Endothelial cell of umbilical vein (primary cell): ENCODE measurements around the gene LOXL1. TPM values are rescaled to one million over a fixed set of nuclear protein-coding genes. Genes with fewer than 3 reads are reported as not detected.

Source experiments
- BruUV-seq: library from RNA; stranded (reverse); fragments of 400-500 nt; replicated peaks from 2 replicates; lab custom pipeline; 2021; lab: Mats Ljungman, UMichigan
- CTCF ChIA-PET: fragments of 300-600, 350-600 bp; sonication (Branson Sonifier 250); formaldehyde crosslinking; loops from one replicate; lab custom pipeline; 2021; ENCODE audit warnings: antibody characterized with exemption, inconsistent platforms; lab: Charles Lee
- POLR2A ChIA-PET: fragments of 300-600, 350-600 bp; sonication (Branson Sonifier 250); formaldehyde crosslinking; loops from one replicate; lab custom pipeline; 2021; ENCODE audit warnings: antibody characterized with exemption, inconsistent platforms; lab: Charles Lee
- DNase-seq: peaks from one replicate; pipeline ENCODE4 v3.0.0-alpha.2; 2011; ENCODE audit warnings: low read depth, low spot score
- FAIRE-seq: peaks from 2 replicates; lab custom pipeline; 2011; peaks lifted over from hg19 to GRCh38; lab: Jason Lieb, UNC
- H2AFZ ChIP-seq: 2 replicates; pipeline ENCODE4 v1.6.0; 2012; ENCODE audit warnings: low read depth, low read length, control low read depth, inconsistent platforms
- H3K27ac ChIP-seq: 2 replicates; pipeline ENCODE4 v1.5.1; 2011; ENCODE audit warnings: low read depth, mild to moderate bottlenecking, control low read depth, low read length, moderate library complexity; ENCODE audit not compliant: insufficient read depth
- H3K27me3 ChIP-seq, 2 experiments: 2 replicates each; pipeline versions ENCODE4 v1.6.0 to v1.6.1; 2011; ENCODE audit warnings: low read length in 2 of 2, mixed read lengths in 1 of 2; ENCODE audit not compliant: control insufficient read depth in 2 of 2, insufficient read depth in 2 of 2
- H3K36me3 ChIP-seq, 2 experiments: 2 replicates in 1 of 2; 3 replicates in 1 of 2; pipeline ENCODE4 v1.5.1; 2011; ENCODE audit warnings: low read length in 2 of 2, mild to moderate bottlenecking in 1 of 2, moderate library complexity in 1 of 2; ENCODE audit not compliant: control insufficient read depth in 2 of 2, insufficient read depth in 2 of 2; ENCODE audit errors: extremely low read depth in 1 of 2
- H3K4me1 ChIP-seq: 3 replicates; pipeline ENCODE4 v1.5.1; 2011; ENCODE audit warnings: mild to moderate bottlenecking, low read length; ENCODE audit not compliant: control insufficient read depth, insufficient read depth; ENCODE audit errors: extremely low read depth
- H3K4me2 ChIP-seq: 2 replicates; pipeline ENCODE4 v1.6.1; 2011; ENCODE audit warnings: low read length, control low read depth, mixed read lengths; ENCODE audit not compliant: insufficient read depth
- H3K4me3 ChIP-seq, 3 experiments: fragments of 200-600 bp in 1 of 3; sonication (generic), shearing (Covaris generic) in 1 of 3; replicated peaks in 1 of 3; 2 replicates each; pipeline ENCODE4 v1.5.1; 2011 to 2016; ENCODE audit warnings: control low read depth in 3 of 3, low read length in 3 of 3, mild to moderate bottlenecking in 2 of 3, inconsistent platforms in 1 of 3, low read depth in 1 of 3, moderate library complexity in 1 of 3; ENCODE audit not compliant: insufficient read depth in 1 of 3
- H3K79me2 ChIP-seq: 2 replicates; pipeline ENCODE4 v1.6.0; 2012; ENCODE audit warnings: low read length, inconsistent platforms; ENCODE audit not compliant: control insufficient read depth, insufficient read depth
- H3K9ac ChIP-seq: replicated peaks from 2 replicates; pipeline ENCODE3; 2011; ENCODE audit warnings: low read length, control low read depth; ENCODE audit not compliant: insufficient read depth; ENCODE audit errors: extremely low read depth
- H3K9me1 ChIP-seq: replicated peaks from 3 replicates; pipeline ENCODE4 v1.6.0; 2011; ENCODE audit warnings: mild to moderate bottlenecking, low read length; ENCODE audit not compliant: control insufficient read depth, insufficient read depth; ENCODE audit errors: extremely low read depth
- H3K9me3 ChIP-seq: replicated peaks from 2 replicates; pipeline ENCODE4 v1.5.1; 2012; ENCODE audit warnings: low read length, inconsistent platforms; ENCODE audit not compliant: control insufficient read depth, insufficient read depth
- H4K20me1 ChIP-seq: replicated peaks from 2 replicates; pipeline ENCODE3; 2011; ENCODE audit warnings: mild to moderate bottlenecking, low read length; ENCODE audit not compliant: control insufficient read depth, insufficient read depth; ENCODE audit errors: extremely low read depth
- EZH2 ChIP-seq: IDR thresholded peaks from 2 replicates; pipeline ENCODE4 v1.6.1; 2012; ENCODE audit warnings: borderline replicate concordance, low read depth, mild to moderate bottlenecking, moderate library complexity, low read length, inconsistent platforms; ENCODE audit not compliant: severe bottlenecking
- FOS ChIP-seq: IDR thresholded peaks from 2 replicates; pipeline ENCODE4 v1.6.1; 2011; ENCODE audit warnings: mild to moderate bottlenecking, low read length, moderate library complexity, borderline replicate concordance; ENCODE audit not compliant: insufficient read depth
- GATA2 ChIP-seq: IDR thresholded peaks from 2 replicates; pipeline ENCODE4 v1.7.0; 2011; ENCODE audit warnings: low read depth, mild to moderate bottlenecking, moderate library complexity, mixed read lengths, low read length; ENCODE audit not compliant: insufficient read length, insufficient read depth
- JUN ChIP-seq: IDR thresholded peaks from 2 replicates; pipeline ENCODE4 v1.6.1; 2011; ENCODE audit warnings: borderline replicate concordance, low read depth; ENCODE audit not compliant: insufficient read length, insufficient read depth
- MYC ChIP-seq: IDR thresholded peaks from one replicate; pipeline ENCODE4 v1.6.1; 2011; ENCODE audit warnings: mild to moderate bottlenecking, low read depth, low read length
- POLR2A ChIP-seq: IDR thresholded peaks from 2 replicates; pipeline ENCODE4 v1.6.1; 2012; ENCODE audit warnings: low read depth, mild to moderate bottlenecking, control low read depth, low read length
- POLR2AphosphoS5 ChIP-seq: IDR thresholded peaks from 2 replicates; pipeline ENCODE4 v1.6.1; 2012; ENCODE audit warnings: low read depth, mild to moderate bottlenecking, control low read depth, low read length, moderate library complexity; ENCODE audit not compliant: insufficient read depth
- dilution Hi-C: fragments of 300-500 bp; cut with MboI; formaldehyde crosslinking; loops from one replicate; pipeline ENCODE4 v1.15.0; 2019; ENCODE audit warnings: low sequenced_read_pairs; ENCODE audit not compliant: extremely low pct_ligation_motif_present
- intact Hi-C: fragments of 100-400 bp; cut with micrococcal nuclease; formaldehyde crosslinking; loops from one replicate; pipeline ENCODE4 v1.10.0; 2022
- polyA plus RNA-seq, 4 experiments: library from polyadenylated mRNA; depleted of rRNA in 3 of 4; stranded (reverse) in 3 of 4; unstranded in 1 of 4; fragments of >200 nt; gene quantifications; 2 replicates each; pipeline versions ENCODE4 v1.2.1 to v1.2.3, GENCODE V29; 2011 to 2012; ENCODE audit warnings: missing spikeins in 1 of 4
- total RNA-seq: library from RNA; stranded (reverse); gene quantifications from 2 replicates; pipeline ENCODE4 v1.2.3, GENCODE V29; 2021
- TF ChIP-seq, protein P1 (sequence below): IDR thresholded peaks from 2 replicates; pipeline ENCODE4 v1.6.1; 2011; ENCODE audit not compliant: insufficient read depth, insufficient read length

The LOXL1 gene
- total and polyA plus RNA-seq, 2 donors (not counting 3 experiments of a cell fraction or from before 2014, with no cell fraction given), result 5.2 to 14.4 TPM

DNA sequence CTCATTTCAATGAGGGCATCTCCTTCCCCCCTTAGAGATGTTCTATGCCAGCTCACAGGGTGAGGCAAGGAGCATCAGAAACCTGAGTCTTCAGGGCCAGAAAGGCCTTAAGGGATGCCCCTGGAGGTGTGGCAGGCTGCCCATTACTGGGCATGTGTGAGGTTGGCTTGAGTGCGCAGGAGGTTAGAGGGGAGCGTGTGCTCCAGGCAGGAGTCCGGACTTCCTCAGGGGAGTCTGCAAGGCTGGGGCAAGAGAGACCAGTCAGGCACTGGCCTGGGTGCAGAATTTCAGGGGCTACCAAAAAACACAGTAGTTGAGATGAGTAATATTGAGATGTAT, 1.9 kb downstream of the LOXL1 start:
- TF ChIP-seq EZH2, result no peak
- no peak for TF ChIP-seq POLR2AphosphoS5
- TF ChIP-seq, protein P1, sequence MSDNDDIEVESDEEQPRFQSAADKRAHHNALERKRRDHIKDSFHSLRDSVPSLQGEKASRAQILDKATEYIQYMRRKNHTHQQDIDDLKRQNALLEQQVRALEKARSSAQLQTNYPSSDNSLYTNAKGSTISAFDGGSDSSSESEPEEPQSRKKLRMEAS, result no peak
- TF ChIP-seq POLR2A, result no peak
- TF ChIP-seq JUN, result no peak
- no peak for TF ChIP-seq FOS
- no peak overlapping the region for H3K27ac ChIP-seq
- H3K4me1 ChIP-seq, result peaks cover 27% of the 10 kb centered on the region
- dilution Hi-C loops (no loop called here), intact Hi-C loops (no loop called here)
- no peak overlapping the region for H3K4me3 ChIP-seq
- no TSS peak for BruUV-seq
- H2AFZ ChIP-seq, result no peak overlapping the region
- FAIRE-seq (no peak), DNase-seq (no peak)
- no peaks in the 10 kb centered on the region for H3K9me1 ChIP-seq
- no peaks in the 10 kb centered on the region for H3K9me3 ChIP-seq
- ChIA-PET CTCF (interaction anchor here (0.6 to 2.7 kb wide), 9 partner anchors 8 to 54 kb away, joined by 3 to 20 read pairs (median 7); partner anchors contain the start of gene TBC1D21), POLR2A (no interaction called here)
- H3K36me3 ChIP-seq, result no peaks in the 10 kb centered on the region
- no peaks in the 10 kb centered on the region for H3K79me2 ChIP-seq
- H3K9ac ChIP-seq, result no peak overlapping the region
- no peaks in the 10 kb centered on the region for H3K27me3 ChIP-seq
- no peak overlapping the region for H3K4me2 ChIP-seq
- no peaks in the 10 kb centered on the region for H4K20me1 ChIP-seq

DNA sequence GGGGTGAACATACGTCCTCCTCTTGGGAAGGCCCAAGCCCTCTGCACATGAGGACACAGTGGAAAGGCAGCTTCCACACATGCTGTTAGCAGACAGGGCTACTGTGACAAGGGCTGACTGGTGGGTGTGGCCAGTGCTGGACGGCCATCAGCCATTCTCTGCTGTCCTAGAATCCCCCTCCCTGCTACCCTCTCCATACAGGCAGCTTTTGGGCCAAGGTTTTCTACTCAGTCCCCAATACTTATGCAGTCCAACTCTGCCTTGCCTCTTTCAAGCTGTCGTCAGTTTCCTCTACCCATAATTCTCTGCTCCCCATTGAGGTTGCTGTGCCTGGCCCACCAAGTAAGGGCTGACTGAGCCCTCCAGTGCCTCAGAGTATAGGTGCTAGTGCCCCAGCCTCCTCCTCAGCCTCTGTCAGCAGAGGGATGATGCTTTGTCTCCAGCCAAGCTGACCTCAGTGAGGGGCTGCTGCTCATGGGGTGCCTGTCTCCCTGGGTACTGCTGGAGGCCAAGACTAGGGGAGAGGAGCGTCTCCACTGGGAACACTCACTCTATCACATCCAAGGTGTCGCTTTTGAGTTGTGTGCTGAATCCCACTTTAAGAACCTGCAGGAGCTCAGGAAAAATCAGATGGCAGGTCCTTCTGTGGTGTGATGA, 2.8 kb downstream of the LOXL1 start:
- no peak for DNase-seq
- Histone ChIP-seq H3K9me3 (no peaks in the 10 kb centered on the region), H3K4me3 (no peak overlapping the region), H3K9ac (no peak overlapping the region), H3K79me2 (no peaks in the 10 kb centered on the region), H3K9me1 (no peaks in the 10 kb centered on the region), H3K27ac (no peak overlapping the region), H2AFZ (no peak overlapping the region), H3K4me1 (peaks cover 18% of the 10 kb centered on the region), H3K4me2 (no peak overlapping the region), H4K20me1 (no peaks in the 10 kb centered on the region), H3K27me3 (no peaks in the 10 kb centered on the region), H3K36me3 (no peaks in the 10 kb centered on the region)
- BruUV-seq, result no TSS peak
- ChIA-PET POLR2A (interaction anchor here (0.7 kb wide), 1 partner anchor 11 kb away, joined by 3 read pairs; no protein-coding TSS in a partner anchor), CTCF (interaction anchor here (0.7 to 1.2 kb wide), 3 partner anchors 14 to 22 kb away, joined by 3 read pairs; no protein-coding TSS in a partner anchor)
- dilution Hi-C loops (no loop called here), intact Hi-C loops (no loop called here)
- FAIRE-seq, result no peak
- TF ChIP-seq JUN (no peak), MYC (no peak), POLR2AphosphoS5 (no peak), FOS (no peak), GATA2 (no peak), POLR2A (no peak), EZH2 (no peak)
- TF ChIP-seq, protein P1, result no peak
